OCI-LY7 (cell line): Measurements from ENCODE around the gene CREB3L1.

Source experiments
- EZH2phosphoT487 ChIP-seq: fragments of 200-600 bp; sonication (generic); IDR thresholded peaks from 2 replicates; pipeline ENCODE4 v1.6.1; 2018; ENCODE audit warnings: low read depth, borderline replicate concordance, mild to moderate bottlenecking, mixed run types, antibody characterized with exemption, low read length, moderate library complexity, mixed read lengths
- TF ChIP-seq, protein P1 (sequence below): fragments of 200-600 bp; sonication (generic); conservative IDR thresholded peaks from 2 replicates; pipeline ENCODE4 v1.5.1; 2014; ENCODE audit warnings: mild to moderate bottlenecking, antibody characterized with exemption, low read length, moderate library complexity, mixed read lengths

DNA sequence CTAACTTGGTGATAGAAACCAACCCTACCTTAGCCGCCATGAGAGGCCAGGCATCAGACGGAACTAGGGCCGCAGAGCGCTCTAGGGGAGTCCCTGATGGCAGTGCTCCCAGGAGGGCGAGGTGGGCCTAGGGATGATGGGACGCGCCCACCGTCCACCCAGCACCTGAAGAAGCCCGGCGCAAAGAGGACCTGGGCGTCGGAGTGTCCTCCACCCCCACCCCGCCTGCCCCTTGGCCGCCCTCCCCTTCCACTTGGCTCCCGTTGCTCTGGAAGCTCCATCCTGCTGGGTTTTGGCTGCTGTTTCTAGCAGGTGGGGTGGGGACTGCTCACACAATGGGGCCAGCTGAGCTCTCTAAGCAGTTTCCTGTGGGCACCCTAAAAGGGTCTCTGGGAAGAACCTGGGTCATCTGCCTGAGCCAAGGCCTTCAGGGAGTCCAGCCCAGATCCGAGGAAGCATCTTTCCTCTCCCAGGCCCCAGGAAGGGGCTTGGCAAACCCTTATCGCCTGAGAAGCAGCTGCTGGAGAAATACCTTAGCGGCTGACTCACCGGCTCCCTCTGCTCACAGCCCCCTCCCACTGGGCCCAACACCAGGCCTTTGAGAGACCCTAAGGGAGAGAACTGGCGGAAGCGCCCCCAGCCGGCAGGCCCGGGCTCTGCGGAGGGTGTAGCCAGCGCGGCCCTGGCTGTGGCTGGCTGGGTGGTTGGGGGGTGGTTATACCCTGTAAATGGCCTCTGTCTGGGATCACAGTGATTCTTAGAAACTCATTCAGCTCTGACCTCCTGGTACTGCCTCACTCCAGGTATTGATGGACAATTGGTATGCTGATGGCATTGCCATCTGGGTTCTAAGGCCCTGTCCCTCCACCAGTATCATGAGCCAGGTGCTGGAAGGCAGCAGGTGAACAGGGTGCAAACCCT is 19.3 kb downstream of the CREB3L1 start:
- TF ChIP-seq, protein P1, sequence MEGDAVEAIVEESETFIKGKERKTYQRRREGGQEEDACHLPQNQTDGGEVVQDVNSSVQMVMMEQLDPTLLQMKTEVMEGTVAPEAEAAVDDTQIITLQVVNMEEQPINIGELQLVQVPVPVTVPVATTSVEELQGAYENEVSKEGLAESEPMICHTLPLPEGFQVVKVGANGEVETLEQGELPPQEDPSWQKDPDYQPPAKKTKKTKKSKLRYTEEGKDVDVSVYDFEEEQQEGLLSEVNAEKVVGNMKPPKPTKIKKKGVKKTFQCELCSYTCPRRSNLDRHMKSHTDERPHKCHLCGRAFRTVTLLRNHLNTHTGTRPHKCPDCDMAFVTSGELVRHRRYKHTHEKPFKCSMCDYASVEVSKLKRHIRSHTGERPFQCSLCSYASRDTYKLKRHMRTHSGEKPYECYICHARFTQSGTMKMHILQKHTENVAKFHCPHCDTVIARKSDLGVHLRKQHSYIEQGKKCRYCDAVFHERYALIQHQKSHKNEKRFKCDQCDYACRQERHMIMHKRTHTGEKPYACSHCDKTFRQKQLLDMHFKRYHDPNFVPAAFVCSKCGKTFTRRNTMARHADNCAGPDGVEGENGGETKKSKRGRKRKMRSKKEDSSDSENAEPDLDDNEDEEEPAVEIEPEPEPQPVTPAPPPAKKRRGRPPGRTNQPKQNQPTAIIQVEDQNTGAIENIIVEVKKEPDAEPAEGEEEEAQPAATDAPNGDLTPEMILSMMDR = no peak
- TF ChIP-seq EZH2phosphoT487 = no peak
